ENCODE results near the gene AFDN. TPM values are rescaled to one million over a fixed set of nuclear protein-coding genes. Genes with fewer than 3 reads are reported as not detected.

The AFDN gene
- total RNA-seq, 2 donors from 2014 or later: 214 to 239 TPM

- TF ChIP-seq CTCF (conservative IDR thresholded peaks at IDR 0.05): no peak
- Mint-ChIP-seq H3K4me3 (no peak overlapping the region), H3K27me3 (ENCODE audit: insufficient read depth) (no peaks in the 10 kb centered on the region), H3K36me3 (ENCODE audit: low read depth) (no peaks in the 10 kb centered on the region), H3K4me1 (peaks cover 67% of the 10 kb centered on the region), H3K9me3 (no peaks in the 10 kb centered on the region), H3K27ac (peak overlapping the region; percentile 83)
- Histone ChIP-seq H3K4me3 (ENCODE audit: low read length) (no peak overlapping the region), H3K9ac (ENCODE audit: extremely low read depth, low read length, poor library complexity, severe bottlenecking) (no peak overlapping the region), H3K27ac (ENCODE audit: low read depth, low read length) (no peak overlapping the region), H3K9me3 (ENCODE audit: control insufficient read depth, low read length) (no peaks in the 10 kb centered on the region), H3K4me1 (ENCODE audit: control insufficient read depth, insufficient read depth, low read length) (peaks cover 16% of the 10 kb centered on the region), H3K36me3 (ENCODE audit: control insufficient read depth, insufficient read depth, low read length) (no peaks in the 10 kb centered on the region), H3K27me3 (ENCODE audit: control insufficient read depth, insufficient read depth, low read length, poor library complexity, severe bottlenecking) (no peaks in the 10 kb centered on the region)
- WGBS, 2 experiments (ENCODE audit: insufficient coverage in 1 of 2, insufficient read length in 1 of 2): 78 to 87% methylated on average over 6 of the region's 6 CpGs
- DNase-seq: no peak
Measured at GRCh38 chr6:167846997-167847606, 20.4 kb downstream of the AFDN start.

- DNase-seq: no peak
- H3K9me3 Mint-ChIP-seq: no peaks in the 10 kb centered on the region
- H3K27ac Mint-ChIP-seq: peak overlapping the region; percentile 83
- H3K4me3 Mint-ChIP-seq: no peak overlapping the region
- 78 to 100% methylated on average over 1 of the region's 1 CpG for WGBS, 2 experiments (ENCODE audit: insufficient coverage in 1 of 2, insufficient read length in 1 of 2)
- no peak overlapping the region for H3K27ac ChIP-seq (ENCODE audit: low read depth, low read length)
- H3K27me3 ChIP-seq (ENCODE audit: control insufficient read depth, insufficient read depth, low read length, poor library complexity, severe bottlenecking): no peaks in the 10 kb centered on the region
- no peak overlapping the region for H3K4me3 ChIP-seq (ENCODE audit: low read length)
- no peaks in the 10 kb centered on the region for H3K27me3 Mint-ChIP-seq (ENCODE audit: insufficient read depth)
- no peaks in the 10 kb centered on the region for H3K36me3 Mint-ChIP-seq (ENCODE audit: low read depth)
- peaks cover 62% of the 10 kb centered on the region for H3K4me1 Mint-ChIP-seq
- H3K4me1 ChIP-seq (ENCODE audit: control insufficient read depth, insufficient read depth, low read length): peaks cover 16% of the 10 kb centered on the region
- no peaks in the 10 kb centered on the region for H3K36me3 ChIP-seq (ENCODE audit: control insufficient read depth, insufficient read depth, low read length)
- no peak overlapping the region for H3K9ac ChIP-seq (ENCODE audit: extremely low read depth, low read length, poor library complexity, severe bottlenecking)
- TF ChIP-seq CTCF (conservative IDR thresholded peaks at IDR 0.05): no peak
- no peaks in the 10 kb centered on the region for H3K9me3 ChIP-seq (ENCODE audit: control insufficient read depth, low read length)
Measured at GRCh38 chr6:167847936-167848335, 21.2 kb downstream of the AFDN start.

- Histone ChIP-seq H3K9me3 (ENCODE audit: control insufficient read depth, low read length) (no peaks in the 10 kb centered on the region), H3K27ac (ENCODE audit: low read depth, low read length) (no peak overlapping the region), H3K27me3 (ENCODE audit: control insufficient read depth, insufficient read depth, low read length, poor library complexity, severe bottlenecking) (no peaks in the 10 kb centered on the region), H3K4me1 (ENCODE audit: control insufficient read depth, insufficient read depth, low read length) (peaks cover 16% of the 10 kb centered on the region), H3K9ac (ENCODE audit: extremely low read depth, low read length, poor library complexity, severe bottlenecking) (no peak overlapping the region), H3K36me3 (ENCODE audit: control insufficient read depth, insufficient read depth, low read length) (no peaks in the 10 kb centered on the region), H3K4me3 (ENCODE audit: low read length) (peak overlapping the region; percentile 51)
- 71 to 93% methylated on average over 1 to 4 of the region's 4 CpGs for WGBS, 2 experiments (ENCODE audit: insufficient coverage in 1 of 2, insufficient read length in 1 of 2)
- peaks cover 56% of the 10 kb centered on the region for H3K4me1 Mint-ChIP-seq
- H3K4me3 Mint-ChIP-seq: no peak overlapping the region
- DNase-seq: no peak
- H3K9me3 Mint-ChIP-seq: no peaks in the 10 kb centered on the region
- H3K36me3 Mint-ChIP-seq (ENCODE audit: low read depth): no peaks in the 10 kb centered on the region
- H3K27ac Mint-ChIP-seq: peak overlapping the region; percentile 97
- no peaks in the 10 kb centered on the region for H3K27me3 Mint-ChIP-seq (ENCODE audit: insufficient read depth)
- peak; percentile 23 for TF ChIP-seq CTCF (conservative IDR thresholded peaks at IDR 0.05)
Measured at GRCh38 chr6:167848783-167849182, 22.1 kb downstream of the AFDN start.

Measured in endodermal cell (in vitro differentiated cells).